CD4-positive, alpha-beta T cell (primary cell): ENCODE data around the gene FARS2. TPM values are rescaled to one million over a fixed set of nuclear protein-coding genes. Genes with fewer than 3 reads are reported as not detected.

Experiments used
- ATAC-seq: fragments of 200-7000 bp; cut with Tn5 transposase; one replicate; pipeline ENCODE4 v1.10.0; 2022; ENCODE audit warnings: mild to moderate bottlenecking; ENCODE audit not compliant: poor library complexity
- CTCF ChIA-PET: fragments of 350-600 bp; sonication (Branson Sonifier 250); formaldehyde crosslinking; loops from one replicate; lab custom pipeline; 2021; ENCODE audit warnings: antibody characterized with exemption, inconsistent platforms; lab: Charles Lee
- POLR2A ChIA-PET: fragments of 350-600 bp; sonication (Branson Sonifier 250); formaldehyde crosslinking; loops from one replicate; lab custom pipeline; 2021; ENCODE audit warnings: antibody characterized with exemption, inconsistent platforms; lab: Charles Lee
- DNase-seq, 14 experiments: peaks; one replicate each; pipeline ENCODE4 v3.0.0-alpha.2; 2013 to 2020; ENCODE audit warnings: mixed read lengths in 2 of 14
- H3K27ac ChIP-seq, 2 donors: one replicate each; pipeline versions ENCODE4 v1.5.1 to v1.7.0; 2013; ENCODE audit warnings: low read length in 2 of 2, low read depth in 1 of 2, mild to moderate bottlenecking in 1 of 2
- H3K27me3 ChIP-seq, 2 experiments: 1 replicate in 1 of 2; 2 replicates in 1 of 2; pipeline versions ENCODE4 v1.6.1 to v1.7.0; 2013; ENCODE audit warnings: low read length in 2 of 2, control low read depth in 1 of 2, mild to moderate bottlenecking in 1 of 2, moderate library complexity in 1 of 2; ENCODE audit not compliant: insufficient read depth in 2 of 2, control insufficient read depth in 1 of 2
- H3K36me3 ChIP-seq: one replicate; pipeline ENCODE4 v1.6.1; 2013; ENCODE audit warnings: low read length, control low read depth; ENCODE audit not compliant: insufficient read depth
- H3K4me1 ChIP-seq: one replicate; pipeline ENCODE4 v1.6.1; 2013; ENCODE audit warnings: low read length, control low read depth; ENCODE audit not compliant: insufficient read depth
- H3K4me3 ChIP-seq: one replicate; pipeline ENCODE4 v1.5.1; 2013; ENCODE audit warnings: mild to moderate bottlenecking, low read length, moderate library complexity
- H3K9me3 ChIP-seq, 2 experiments: 1 replicate in 1 of 2; 2 replicates in 1 of 2; pipeline versions ENCODE4 v1.6.1 to v1.7.0; 2013; ENCODE audit warnings: low read length in 2 of 2, mild to moderate bottlenecking in 2 of 2, control low read depth in 1 of 2, moderate library complexity in 1 of 2; ENCODE audit not compliant: control insufficient read depth in 1 of 2, insufficient read depth in 1 of 2
- H3K27ac Mint-ChIP-seq: one replicate; pipeline ENCODE4 v1.8.0; 2020; ENCODE audit warnings: mixed read lengths
- H3K27me3 Mint-ChIP-seq: one replicate; pipeline ENCODE4 v1.8.0; 2021; ENCODE audit warnings: mixed read lengths
- H3K36me3 Mint-ChIP-seq: one replicate; pipeline ENCODE4 v1.8.0; 2021; ENCODE audit warnings: low read depth, mixed read lengths
- H3K4me1 Mint-ChIP-seq: one replicate; pipeline ENCODE4 v1.8.0; 2021; ENCODE audit warnings: low read depth, mixed read lengths
- H3K4me3 Mint-ChIP-seq: one replicate; pipeline ENCODE4 v1.8.0; 2020; ENCODE audit warnings: mild to moderate bottlenecking, mixed read lengths
- H3K9me3 Mint-ChIP-seq: one replicate; pipeline ENCODE4 v1.8.0; 2020; ENCODE audit warnings: mixed read lengths
- intact Hi-C, 2 experiments: fragments of 100-400 bp; cut with DNase I in 1 of 2; cut with micrococcal nuclease in 1 of 2; formaldehyde crosslinking; loops; one replicate each; pipeline versions ENCODE4 v1.15.1 to v1.9.0; 2023 to 2025; cut with DNase I, micrococcal nuclease
- total RNA-seq, 174 experiments: library from RNA in 2 of 174; stranded (reverse) in 2 of 174; gene quantifications; one replicate each; pipeline ENCODE4 v1.2.3 and lab custom pipeline; 2021 to 2026
- TF ChIP-seq, protein P1 (sequence below): fragments of 200-600 bp; IDR thresholded peaks from one replicate; pipeline ENCODE4 v1.8.0; 2022; ENCODE audit warnings: antibody characterized with exemption, mild to moderate bottlenecking

The FARS2 gene
- total RNA-seq, 2 experiments from 2014 or later, result 12.6 to 12.8 TPM

DNA sequence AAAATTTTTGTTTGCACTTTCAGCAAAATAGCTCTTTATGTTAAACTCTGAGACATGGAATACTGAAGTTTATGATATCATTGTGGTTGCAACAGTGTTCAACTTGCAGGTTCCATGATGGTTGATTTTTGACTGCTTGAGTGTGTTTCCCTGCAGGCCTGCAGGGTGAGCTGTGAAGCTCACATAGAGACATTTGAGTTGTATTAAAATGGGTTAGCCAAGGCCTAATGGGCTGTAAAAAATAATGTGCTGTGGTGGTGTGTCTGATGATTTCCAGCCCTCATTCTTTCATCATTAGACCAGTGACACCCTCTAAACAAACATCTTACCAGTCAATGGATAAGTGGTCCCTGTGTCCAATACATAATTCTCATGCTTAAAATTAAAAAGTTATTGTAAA is 321.4 kb downstream of the FARS2 start:
- H3K36me3 ChIP-seq, result no peaks in the 10 kb centered on the region
- no peak for DNase-seq
- H3K27ac ChIP-seq, result no peak overlapping the region
- ATAC-seq, result no peak
- Mint-ChIP-seq H3K27ac (no peak overlapping the region), H3K9me3 (peaks cover 5% of the 10 kb centered on the region), H3K4me1 (peaks cover 15% of the 10 kb centered on the region), H3K36me3 (no peaks in the 10 kb centered on the region), H3K4me3 (no peak overlapping the region), H3K27me3 (no peaks in the 10 kb centered on the region)
- intact Hi-C loops, result no loop called here
- TF ChIP-seq, protein P1, sequence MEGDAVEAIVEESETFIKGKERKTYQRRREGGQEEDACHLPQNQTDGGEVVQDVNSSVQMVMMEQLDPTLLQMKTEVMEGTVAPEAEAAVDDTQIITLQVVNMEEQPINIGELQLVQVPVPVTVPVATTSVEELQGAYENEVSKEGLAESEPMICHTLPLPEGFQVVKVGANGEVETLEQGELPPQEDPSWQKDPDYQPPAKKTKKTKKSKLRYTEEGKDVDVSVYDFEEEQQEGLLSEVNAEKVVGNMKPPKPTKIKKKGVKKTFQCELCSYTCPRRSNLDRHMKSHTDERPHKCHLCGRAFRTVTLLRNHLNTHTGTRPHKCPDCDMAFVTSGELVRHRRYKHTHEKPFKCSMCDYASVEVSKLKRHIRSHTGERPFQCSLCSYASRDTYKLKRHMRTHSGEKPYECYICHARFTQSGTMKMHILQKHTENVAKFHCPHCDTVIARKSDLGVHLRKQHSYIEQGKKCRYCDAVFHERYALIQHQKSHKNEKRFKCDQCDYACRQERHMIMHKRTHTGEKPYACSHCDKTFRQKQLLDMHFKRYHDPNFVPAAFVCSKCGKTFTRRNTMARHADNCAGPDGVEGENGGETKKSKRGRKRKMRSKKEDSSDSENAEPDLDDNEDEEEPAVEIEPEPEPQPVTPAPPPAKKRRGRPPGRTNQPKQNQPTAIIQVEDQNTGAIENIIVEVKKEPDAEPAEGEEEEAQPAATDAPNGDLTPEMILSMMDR, result no peak
- H3K9me3 ChIP-seq, result no peaks in the 10 kb centered on the region
- peaks cover 5% of the 10 kb centered on the region for H3K4me1 ChIP-seq
- no peaks in the 10 kb centered on the region for H3K27me3 ChIP-seq
- CTCF ChIA-PET, result no interaction called here
- POLR2A ChIA-PET, result no interaction called here
- no peak overlapping the region for H3K4me3 ChIP-seq

DNA sequence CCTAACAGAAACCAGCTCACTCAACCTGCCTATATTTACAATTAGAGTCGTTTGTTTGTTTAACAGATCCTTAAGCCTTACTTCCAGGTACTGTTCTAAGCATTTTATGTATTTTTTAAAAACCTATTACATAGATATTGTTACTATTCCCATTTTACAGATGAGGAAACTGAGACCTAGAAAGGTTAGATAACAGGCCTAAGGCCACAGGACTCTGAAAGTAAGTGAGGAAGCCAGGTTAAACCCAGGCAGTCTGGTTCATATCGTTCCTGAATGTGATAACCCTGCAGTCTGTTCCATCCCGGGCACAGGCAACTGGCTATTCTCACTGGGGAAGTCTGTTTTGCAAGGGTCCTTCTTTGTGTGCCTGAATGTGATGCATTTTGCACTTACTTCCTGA is 322.2 kb downstream of the FARS2 start:
- Mint-ChIP-seq H3K27me3 (no peaks in the 10 kb centered on the region), H3K4me1 (peaks cover 16% of the 10 kb centered on the region), H3K4me3 (no peak overlapping the region), H3K36me3 (no peaks in the 10 kb centered on the region), H3K9me3 (peaks cover 5% of the 10 kb centered on the region), H3K27ac (no peak overlapping the region)
- ATAC-seq (no peak), DNase-seq (no peak)
- intact Hi-C loops, result no loop called here
- no peaks in the 10 kb centered on the region for H3K9me3 ChIP-seq
- TF ChIP-seq, protein P1, result no peak
- peaks cover 5% of the 10 kb centered on the region for H3K4me1 ChIP-seq
- no peaks in the 10 kb centered on the region for H3K27me3 ChIP-seq
- H3K4me3 ChIP-seq, result no peak overlapping the region
- POLR2A ChIA-PET, result no interaction called here
- no peak overlapping the region for H3K27ac ChIP-seq
- CTCF ChIA-PET, result no interaction called here
- no peaks in the 10 kb centered on the region for H3K36me3 ChIP-seq

DNA sequence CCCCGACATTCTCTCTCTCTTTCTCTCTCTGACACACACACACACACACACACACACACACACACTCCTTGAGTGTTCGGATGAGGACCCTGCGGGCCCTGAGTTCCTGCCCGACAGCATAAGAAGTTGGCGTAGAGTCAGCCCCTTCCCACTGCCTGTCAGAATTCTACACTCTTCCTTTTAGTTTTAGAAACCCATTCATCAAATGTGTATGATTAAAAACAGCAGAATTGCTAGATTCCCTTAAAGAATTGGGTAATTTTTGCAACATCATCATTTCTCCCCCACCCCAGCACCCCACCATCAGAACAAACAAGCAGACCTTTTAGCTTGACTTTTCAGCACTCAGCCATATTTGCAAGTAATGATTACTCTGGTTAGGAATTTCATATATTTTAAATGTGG is 322.8 kb downstream of the FARS2 start:
- no peak overlapping the region for H3K27ac ChIP-seq
- DNase-seq, result no peak
- TF ChIP-seq, protein P1, result no peak
- Mint-ChIP-seq H3K36me3 (no peaks in the 10 kb centered on the region), H3K27me3 (no peaks in the 10 kb centered on the region), H3K4me1 (peaks cover 20% of the 10 kb centered on the region), H3K27ac (no peak overlapping the region), H3K9me3 (peaks cover 5% of the 10 kb centered on the region), H3K4me3 (no peak overlapping the region)
- H3K4me3 ChIP-seq, result no peak overlapping the region
- intact Hi-C loops, result no loop called here
- ChIA-PET CTCF (no interaction called here), POLR2A (interaction anchor here (0.7 kb wide), 1 partner anchor 84 kb away, joined by 5 read pairs; no protein-coding TSS in a partner anchor)
- no peaks in the 10 kb centered on the region for H3K36me3 ChIP-seq
- no peak for ATAC-seq
- H3K9me3 ChIP-seq, result no peaks in the 10 kb centered on the region
- peaks cover 5% of the 10 kb centered on the region for H3K4me1 ChIP-seq
- H3K27me3 ChIP-seq, result no peaks in the 10 kb centered on the region
